HepG2 (cell line): ENCODE results near the gene FAR1.

Experiments
- ATF1 ChIP-seq: IDR thresholded peaks from 2 replicates; pipeline ENCODE4 v1.6.1; 2016; ENCODE audit warnings: mild to moderate bottlenecking, control low read depth
- CTCF ChIP-seq: sonication (generic); formaldehyde crosslinking; IDR thresholded peaks from 2 replicates; pipeline ENCODE4 v1.5.0; 2020; ENCODE audit warnings: mild to moderate bottlenecking, missing genetic modification reagents, moderate library complexity
- ELF4 ChIP-seq: sonication (generic); formaldehyde crosslinking; IDR thresholded peaks from 2 replicates; pipeline ENCODE4 v1.5.0; 2020; ENCODE audit warnings: missing genetic modification reagents, mild to moderate bottlenecking, moderate library complexity, borderline replicate concordance
- NCOA5 ChIP-seq: sonication (generic); formaldehyde crosslinking; IDR thresholded peaks from 2 replicates; pipeline ENCODE4 v1.4.0; 2020; ENCODE audit warnings: missing genetic modification reagents
- POLR2A ChIP-seq, 2 experiments: IDR thresholded peaks; 2 replicates each; pipeline ENCODE4 v1.6.1; 2011; ENCODE audit warnings: low read depth in 2 of 2, low read length in 2 of 2, mild to moderate bottlenecking in 1 of 2, moderate library complexity in 1 of 2; ENCODE audit not compliant: insufficient read depth in 1 of 2
- ZNF496 ChIP-seq: sonication (generic); formaldehyde crosslinking; IDR thresholded peaks from 2 replicates; pipeline ENCODE4 v1.8.1; 2023; ENCODE audit warnings: mild to moderate bottlenecking, moderate library complexity, missing genetic modification reagents; ENCODE audit not compliant: insufficient replicate concordance
- ZNF713 ChIP-seq: sonication (generic); formaldehyde crosslinking; IDR thresholded peaks from 2 replicates; pipeline ENCODE4 v1.4.0; 2020; ENCODE audit warnings: mild to moderate bottlenecking, missing genetic modification reagents

- TF ChIP-seq POLR2A (IDR thresholded peaks at IDR 0.05; ENCODE audit: insufficient read depth in 1 of 2, low read depth in 2 of 2, low read length in 2 of 2) (no peak), ZNF713 (CRISPR knock-in tag) (no peak), ELF4 (CRISPR knock-in tag) (no peak), NCOA5 (no peak), CTCF (CRISPR knock-in tag) (no peak), ZNF496 (CRISPR knock-in tag) (no peak), ATF1 (CRISPR knock-in tag) (no peak)
Measured at GRCh38 chr11:13767471-13767870, 99.0 kb downstream of the FAR1 start.
